ENCODE measurements around the gene CEP44. TPM values are rescaled to one million over a fixed set of nuclear protein-coding genes. Genes with fewer than 3 reads are reported as not detected.

The CEP44 gene
- polyA plus RNA-seq, 1 donor (not counting 4 experiments of a cell fraction or from before 2014, with no cell fraction given): 8.0 TPM

DNA sequence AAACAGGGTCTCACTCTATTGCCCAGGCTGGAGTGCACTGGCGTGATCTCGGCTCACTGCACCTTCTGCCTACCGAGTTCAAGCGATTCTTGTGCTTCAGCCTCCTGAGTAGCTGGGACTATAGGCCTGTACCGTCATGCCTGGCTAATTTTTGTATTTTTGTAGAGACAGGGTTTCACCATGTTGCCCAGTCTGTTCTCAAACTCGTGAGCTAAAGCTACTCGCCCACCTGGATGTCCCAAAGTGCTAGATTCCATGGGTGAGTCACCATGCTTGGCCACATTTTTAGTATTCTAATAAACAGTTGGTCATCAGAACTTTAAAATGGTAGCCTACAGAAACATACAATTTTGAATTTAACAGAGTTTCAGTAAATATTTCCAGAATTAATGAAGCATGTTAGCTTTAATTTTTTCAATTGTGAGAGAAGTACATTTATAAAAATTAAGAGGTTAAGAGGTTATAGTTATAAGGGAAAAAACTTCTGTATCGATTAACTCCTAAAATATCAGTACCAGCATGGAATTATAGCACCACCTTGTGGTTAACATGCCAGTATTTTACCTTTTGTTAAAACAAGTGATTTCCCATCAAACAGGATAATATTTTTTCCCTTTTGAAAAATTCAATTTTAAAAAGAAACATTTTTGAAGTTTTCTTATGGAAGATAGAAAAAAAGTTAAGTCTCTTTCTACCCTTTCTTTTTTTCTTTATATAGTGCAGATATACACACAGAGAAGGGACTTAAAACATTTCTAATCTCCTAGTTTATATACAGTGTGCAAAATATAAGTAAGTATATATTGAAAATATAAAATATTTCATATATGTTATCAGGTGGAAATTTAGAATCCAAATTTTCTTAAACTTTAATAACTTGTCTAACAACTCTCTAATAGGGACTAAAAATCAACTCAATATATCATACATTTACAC, 35.4 kb downstream of the CEP44 start:
- FAIRE-seq (no peak), DNase-seq (ENCODE audit: low read depth, low spot score) (no peak)
- Histone ChIP-seq H3K9me1 (ENCODE audit: control insufficient read depth, extremely low read depth, insufficient read depth, low read length) (no peaks in the 10 kb centered on the region), H3K4me3 (ENCODE audit: control insufficient read depth in 2 of 3, extremely low read depth in 1 of 3, insufficient read depth in 2 of 3, low read depth in 1 of 3, low read length in 3 of 3) (no peak overlapping the region), H3K9ac (ENCODE audit: control insufficient read depth, extremely low read depth, insufficient read depth, low read length) (no peak overlapping the region), H3K9me3 (ENCODE audit: control insufficient read depth, low read depth, low read length) (no peaks in the 10 kb centered on the region), H2AFZ (ENCODE audit: control insufficient read depth, low read length) (no peak overlapping the region), H3K27me3 (ENCODE audit: control insufficient read depth, extremely low read depth, insufficient read depth, low read length) (no peaks in the 10 kb centered on the region), H3K79me2 (ENCODE audit: control insufficient read depth, insufficient read depth, low read length) (no peaks in the 10 kb centered on the region), H4K20me1 (ENCODE audit: control insufficient read depth, extremely low read depth, insufficient read depth, low read length) (no peaks in the 10 kb centered on the region), H3K4me1 (ENCODE audit: control insufficient read depth, extremely low read depth, insufficient read depth, low read length) (peaks cover 14% of the 10 kb centered on the region), H3K36me3 (ENCODE audit: control insufficient read depth in 2 of 2, extremely low read depth in 1 of 2, insufficient read depth in 2 of 2, low read length in 2 of 2) (no peaks in the 10 kb centered on the region), H3K27ac (ENCODE audit: control insufficient read depth, insufficient read depth, low read length) (no peak overlapping the region), H3K4me2 (ENCODE audit: control insufficient read depth, extremely low read depth, insufficient read depth, low read depth, low read length) (no peak overlapping the region)
- dilution Hi-C loops (cut with MboI; ENCODE audit: extremely low pct_ligation_motif_present, low sequenced_read_pairs): no loop called here
- TF ChIP-seq, protein P1, sequence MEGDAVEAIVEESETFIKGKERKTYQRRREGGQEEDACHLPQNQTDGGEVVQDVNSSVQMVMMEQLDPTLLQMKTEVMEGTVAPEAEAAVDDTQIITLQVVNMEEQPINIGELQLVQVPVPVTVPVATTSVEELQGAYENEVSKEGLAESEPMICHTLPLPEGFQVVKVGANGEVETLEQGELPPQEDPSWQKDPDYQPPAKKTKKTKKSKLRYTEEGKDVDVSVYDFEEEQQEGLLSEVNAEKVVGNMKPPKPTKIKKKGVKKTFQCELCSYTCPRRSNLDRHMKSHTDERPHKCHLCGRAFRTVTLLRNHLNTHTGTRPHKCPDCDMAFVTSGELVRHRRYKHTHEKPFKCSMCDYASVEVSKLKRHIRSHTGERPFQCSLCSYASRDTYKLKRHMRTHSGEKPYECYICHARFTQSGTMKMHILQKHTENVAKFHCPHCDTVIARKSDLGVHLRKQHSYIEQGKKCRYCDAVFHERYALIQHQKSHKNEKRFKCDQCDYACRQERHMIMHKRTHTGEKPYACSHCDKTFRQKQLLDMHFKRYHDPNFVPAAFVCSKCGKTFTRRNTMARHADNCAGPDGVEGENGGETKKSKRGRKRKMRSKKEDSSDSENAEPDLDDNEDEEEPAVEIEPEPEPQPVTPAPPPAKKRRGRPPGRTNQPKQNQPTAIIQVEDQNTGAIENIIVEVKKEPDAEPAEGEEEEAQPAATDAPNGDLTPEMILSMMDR (optimal IDR thresholded peaks at IDR 0.05 in 1 of 3, IDR thresholded peaks at IDR 0.05 in 1 of 3, conservative IDR thresholded peaks at IDR 0.05 in 1 of 3; ENCODE audit: extremely low read depth in 1 of 3, insufficient read depth in 2 of 3, low read length in 3 of 3): peak in 2 of 3 experiments; percentile 41 to 49
- no peak for TF ChIP-seq EZH2 (IDR thresholded peaks at IDR 0.05; ENCODE audit: low read length)

DNA sequence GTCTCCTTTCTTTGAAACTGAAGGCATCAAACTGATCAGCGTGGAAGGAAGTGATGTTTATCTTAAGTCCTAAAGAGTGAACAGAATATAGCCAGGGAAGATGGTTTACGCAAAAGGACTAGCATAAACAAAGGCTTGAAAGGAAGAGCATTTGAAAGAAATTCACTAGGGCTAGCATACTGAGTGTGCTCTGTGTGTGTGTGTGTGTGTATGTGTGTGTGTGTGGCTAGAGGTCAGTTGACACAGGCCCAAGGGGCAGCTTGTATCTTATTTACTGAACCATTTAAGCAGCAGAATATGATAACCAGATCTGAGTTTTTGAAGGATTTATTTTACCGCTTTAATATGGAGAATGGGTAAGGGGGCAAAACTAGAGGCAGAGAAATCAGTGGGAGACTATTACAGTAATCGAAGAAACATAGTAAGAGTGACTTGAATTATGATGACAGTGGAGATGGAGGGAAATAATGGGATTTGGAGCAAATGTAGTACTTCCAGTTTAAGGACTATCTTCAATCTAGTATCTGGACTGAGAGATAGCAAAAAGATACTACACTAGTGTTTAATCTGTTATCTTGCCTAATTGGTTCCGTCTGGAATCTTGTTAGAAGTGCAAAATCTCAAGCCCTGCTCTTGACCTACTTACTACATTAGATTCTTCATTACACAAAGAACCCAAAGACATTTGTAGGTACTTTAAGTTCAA, 36.9 kb downstream of the CEP44 start:
- H3K4me3 ChIP-seq (ENCODE audit: control insufficient read depth in 2 of 3, extremely low read depth in 1 of 3, insufficient read depth in 2 of 3, low read depth in 1 of 3, low read length in 3 of 3): no peak overlapping the region

More for the DNA sequence above, 36.9 kb downstream of the CEP44 start:
- H3K27me3 ChIP-seq (ENCODE audit: control insufficient read depth, extremely low read depth, insufficient read depth, low read length): no peaks in the 10 kb centered on the region
- no peak overlapping the region for H2AFZ ChIP-seq (ENCODE audit: control insufficient read depth, low read length)
- dilution Hi-C loops (cut with MboI; ENCODE audit: extremely low pct_ligation_motif_present, low sequenced_read_pairs): no loop called here
- H3K27ac ChIP-seq (ENCODE audit: control insufficient read depth, insufficient read depth, low read length): no peak overlapping the region
- no peak overlapping the region for H3K4me2 ChIP-seq (ENCODE audit: control insufficient read depth, extremely low read depth, insufficient read depth, low read depth, low read length)
- no peaks in the 10 kb centered on the region for H4K20me1 ChIP-seq (ENCODE audit: control insufficient read depth, extremely low read depth, insufficient read depth, low read length)
- no peaks in the 10 kb centered on the region for H3K9me1 ChIP-seq (ENCODE audit: control insufficient read depth, extremely low read depth, insufficient read depth, low read length)
- no peak overlapping the region for H3K9ac ChIP-seq (ENCODE audit: control insufficient read depth, extremely low read depth, insufficient read depth, low read length)
- TF ChIP-seq, protein P1 (optimal IDR thresholded peaks at IDR 0.05 in 1 of 3, IDR thresholded peaks at IDR 0.05 in 1 of 3, conservative IDR thresholded peaks at IDR 0.05 in 1 of 3; ENCODE audit: extremely low read depth in 1 of 3, insufficient read depth in 2 of 3, low read length in 3 of 3): no peak
- TF ChIP-seq EZH2 (IDR thresholded peaks at IDR 0.05; ENCODE audit: low read length): no peak
- FAIRE-seq (no peak), DNase-seq (ENCODE audit: low read depth, low spot score) (no peak)
- no peaks in the 10 kb centered on the region for H3K79me2 ChIP-seq (ENCODE audit: control insufficient read depth, insufficient read depth, low read length)
- H3K36me3 ChIP-seq (ENCODE audit: control insufficient read depth in 2 of 2, extremely low read depth in 1 of 2, insufficient read depth in 2 of 2, low read length in 2 of 2): no peaks in the 10 kb centered on the region
- H3K4me1 ChIP-seq (ENCODE audit: control insufficient read depth, extremely low read depth, insufficient read depth, low read length): peaks cover 14% of the 10 kb centered on the region
- H3K9me3 ChIP-seq (ENCODE audit: control insufficient read depth, low read depth, low read length): no peaks in the 10 kb centered on the region
